Measurements from ENCODE around the gene SPTLC3.

GRCh38 chr20:13165203-13165602 lies 156.4 kb downstream of the SPTLC3 start:
- TF ChIP-seq TAF1 (IDR thresholded peaks at IDR 0.05; ENCODE audit: borderline replicate concordance, insufficient read depth, low read length): no peak
- no peak for TF ChIP-seq SIN3A (IDR thresholded peaks at IDR 0.05; ENCODE audit: borderline replicate concordance, insufficient read depth, low read length)
- no peak for TF ChIP-seq POLR2AphosphoS5 (IDR thresholded peaks at IDR 0.05; ENCODE audit: low read depth, low read length)
- no peak for TF ChIP-seq REST (IDR thresholded peaks at IDR 0.05; ENCODE audit: insufficient read depth in 1 of 2, low read depth in 2 of 2, low read length in 2 of 2)

Measured in PFSK-1 (cell line).